GM18508 (cell line): ENCODE measurements around the gene RABIF.
"Not testable (repeated sequence)": the region's sequence is repeated elsewhere in the genome, so short reads cannot be mapped to it uniquely, and the experiment has no call there.

Source experiments
- ATAC-seq: cut with Tn5 transposase; IDR thresholded peaks from one replicate; pipeline ENCODE4 v1.9.1; 2021; ENCODE audit warnings: moderate number of reproducible peaks; ENCODE audit not compliant: insufficient read depth, unreplicated experiment

The RABIF gene

DNA sequence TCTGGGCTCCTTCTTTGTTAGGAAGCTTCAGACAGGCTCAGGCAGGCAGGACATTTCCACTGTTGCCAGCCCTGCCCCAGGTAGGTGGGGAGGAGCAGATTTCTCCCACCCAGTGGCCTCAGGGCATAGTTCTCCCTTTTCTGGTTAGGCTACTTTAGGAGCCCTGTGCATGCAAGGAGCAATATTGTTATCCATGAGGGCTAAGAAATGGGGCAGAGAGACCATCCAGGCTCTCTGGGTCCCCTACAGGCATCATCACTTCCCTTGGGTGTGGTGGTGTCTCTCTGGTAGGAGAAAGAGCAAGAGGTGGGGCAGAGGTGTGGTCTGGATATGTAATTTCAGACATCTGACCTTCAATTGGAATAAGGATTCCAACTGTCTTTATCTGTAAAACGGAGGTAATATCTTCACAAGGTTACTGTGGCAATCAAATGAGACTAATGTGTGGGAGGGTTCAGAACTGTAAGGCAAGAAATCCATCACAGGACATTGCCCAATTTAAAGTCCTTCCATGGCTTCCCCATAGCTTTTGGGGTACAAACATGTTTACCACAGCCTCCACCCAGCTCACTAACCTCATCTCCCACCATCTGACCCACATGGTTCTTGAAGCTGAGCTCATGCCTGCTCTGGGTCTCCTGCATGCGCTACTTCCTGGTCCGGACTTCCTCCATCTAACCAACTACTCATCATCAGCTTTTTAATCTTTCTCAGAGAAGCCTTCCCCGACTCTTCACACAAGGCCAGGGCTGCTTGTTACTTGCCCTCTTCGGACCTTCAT, 52.1 kb downstream of the RABIF start:
- no peak for ATAC-seq

DNA sequence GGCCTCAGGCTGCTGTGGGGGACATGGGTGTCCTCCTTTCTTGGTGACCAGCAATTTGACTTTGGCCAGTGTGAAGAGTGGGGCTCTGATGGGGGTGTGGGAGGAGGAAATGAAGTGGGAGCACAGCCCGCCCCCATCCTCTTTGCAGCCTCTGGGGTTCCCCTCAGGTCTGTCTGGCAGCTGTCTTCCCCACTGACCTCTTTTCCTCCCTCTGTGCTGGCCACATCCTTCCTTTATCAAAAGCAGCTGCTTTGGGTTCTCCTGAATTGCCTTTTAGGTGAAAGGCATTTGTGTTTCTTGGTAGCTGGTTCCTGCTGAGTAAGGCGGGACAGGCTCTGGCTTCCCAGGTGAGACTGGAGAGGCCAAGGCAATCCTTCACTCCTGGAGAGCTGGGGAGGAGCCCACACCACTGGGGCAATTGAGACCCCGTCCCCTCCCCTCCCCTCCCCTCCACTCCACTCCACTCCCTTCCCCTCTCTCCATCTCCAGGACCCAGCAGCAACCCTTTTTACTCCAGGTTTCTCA, 53.3 kb downstream of the RABIF start:
- ATAC-seq: no peak

DNA sequence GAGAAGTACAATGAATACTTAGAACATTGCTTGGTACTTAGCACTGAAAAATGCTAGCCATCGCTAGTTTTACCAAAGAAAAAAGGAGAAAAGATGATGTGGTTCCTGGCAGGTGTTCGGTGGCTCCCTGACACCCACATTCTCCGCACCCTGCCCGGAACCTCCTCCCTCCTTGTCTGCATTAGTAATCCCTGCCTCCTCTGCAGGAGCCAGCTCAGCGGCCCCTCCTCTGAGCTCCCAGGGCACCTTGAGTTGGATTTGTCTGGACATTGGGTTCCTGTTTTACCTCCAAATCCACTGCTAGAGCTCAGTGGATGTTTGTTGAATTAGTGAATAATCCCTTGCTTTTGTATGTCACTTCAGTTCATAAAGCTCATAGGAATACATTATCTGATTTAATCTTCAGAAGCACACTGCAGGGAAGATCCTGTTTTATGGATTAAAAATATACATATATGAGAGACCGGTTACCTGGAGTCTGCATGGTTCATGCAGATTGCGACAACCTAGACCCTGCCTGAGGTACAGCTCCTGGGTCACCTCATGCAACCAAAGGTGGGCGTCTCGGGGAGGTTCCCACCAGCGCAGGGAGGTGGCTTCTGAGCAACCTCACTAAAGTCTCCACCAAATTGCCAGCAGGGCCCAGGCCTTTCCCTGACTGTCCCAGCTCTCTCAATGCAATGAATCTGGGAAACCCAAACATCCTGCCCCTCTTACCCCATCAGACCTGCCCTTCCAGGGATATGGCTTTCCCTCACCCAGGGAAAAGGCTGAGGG, 54.0 kb downstream of the RABIF start:
- no peak for ATAC-seq

DNA sequence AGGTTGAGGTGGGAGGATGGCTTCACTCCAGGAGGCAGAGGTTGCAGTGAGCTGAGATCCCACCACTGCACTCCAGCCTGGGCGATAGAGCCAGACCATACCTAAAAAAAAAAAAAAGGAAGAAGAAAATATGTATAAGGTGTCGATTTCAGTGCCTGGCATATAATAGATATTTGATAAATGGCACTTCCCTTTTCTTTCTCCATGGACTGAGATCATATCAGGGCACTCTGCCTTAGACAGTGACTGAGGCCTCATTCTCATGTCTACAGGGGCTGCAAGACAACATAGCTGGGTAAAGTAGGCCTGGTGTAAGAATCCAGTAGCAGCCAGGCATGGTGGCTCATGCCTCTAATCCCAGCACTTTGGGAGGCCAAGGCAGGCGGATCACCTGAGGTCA, 57.0 kb downstream of the RABIF start:
- no peak for ATAC-seq

DNA sequence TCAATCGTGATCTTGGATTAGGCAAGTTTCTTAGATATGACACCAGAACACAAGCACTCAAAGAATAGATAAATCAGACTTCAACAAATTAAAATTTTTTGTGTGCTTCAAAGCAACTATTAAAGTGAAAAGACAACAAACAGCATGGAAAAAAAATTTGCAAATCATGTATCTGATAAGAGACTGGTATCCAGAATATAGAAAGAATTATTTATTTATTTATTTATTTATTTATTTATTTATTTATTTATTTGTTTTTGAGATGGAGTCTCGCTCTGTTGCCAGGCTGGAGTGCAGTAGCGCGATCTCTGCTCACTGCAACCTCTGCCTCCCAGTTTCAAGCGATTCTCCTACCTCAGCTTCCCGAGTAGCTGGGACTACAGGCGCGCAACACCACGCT, 59.7 kb downstream of the RABIF start:
- ATAC-seq: not testable (repeated sequence)
